Fibroblast of mammary gland (primary cell): ENCODE measurements around the gene IL22.

ENCODE experiments used
- DNase-seq: peaks from one replicate; pipeline ENCODE4 v3.0.0-alpha.2; 2010; ENCODE audit warnings: low read depth
- H3K4me3 ChIP-seq: 2 replicates; pipeline ENCODE4 v1.5.1; 2011; ENCODE audit warnings: low read depth, mild to moderate bottlenecking, low read length, moderate library complexity; ENCODE audit not compliant: control insufficient read depth
- CTCF ChIP-seq: conservative IDR thresholded peaks from 2 replicates; pipeline ENCODE4 v1.5.1; 2011; ENCODE audit warnings: low read depth, low read length, inconsistent platforms; ENCODE audit not compliant: control insufficient read depth, insufficient read depth

IL22 gene

GRCh38 chr12:68267892-68268396 lies 14.5 kb upstream of the IL22 start:
- TF ChIP-seq CTCF, result no peak
- no peak overlapping the region for H3K4me3 ChIP-seq
- DNase-seq, result peak; percentile 87

- DNase-seq, result peak; percentile 55
- no peak for TF ChIP-seq CTCF
- no peak overlapping the region for H3K4me3 ChIP-seq
Observed at GRCh38 chr12:68264857-68265256, 11.5 kb upstream of the IL22 start.

GRCh38 chr12:68264158-68264855 lies 10.9 kb upstream of the IL22 start:
- H3K4me3 ChIP-seq, result no peak overlapping the region
- no peak for TF ChIP-seq CTCF
- DNase-seq, result peak; percentile 45

GRCh38 chr12:68263366-68263765 lies 10.0 kb upstream of the IL22 start:
- TF ChIP-seq CTCF, result no peak
- DNase-seq, result no peak
- no peak overlapping the region for H3K4me3 ChIP-seq

- no peak overlapping the region for H3K4me3 ChIP-seq
- DNase-seq, result no peak
- no peak for TF ChIP-seq CTCF
Observed at GRCh38 chr12:68261896-68262295, 8.5 kb upstream of the IL22 start.

- DNase-seq, result no peak
- no peak overlapping the region for H3K4me3 ChIP-seq
- TF ChIP-seq CTCF, result no peak
Observed at GRCh38 chr12:68260153-68260552, 6.7 kb upstream of the IL22 start.
